Mesendoderm (in vitro differentiated cells): Measurements from ENCODE around the gene DTHD1.
A peak's percentile ranks its signal among the peaks of the same experiment; 100 is the strongest.

Source experiments
- DNase-seq: peaks from one replicate; pipeline ENCODE4 v3.0.0; 2013
- H2AK5ac ChIP-seq: 2 replicates; pipeline ENCODE4 v1.6.1; 2013; ENCODE audit warnings: low read length, inconsistent platforms
- H2BK120ac ChIP-seq: 2 replicates; pipeline ENCODE4 v1.6.1; 2013; ENCODE audit warnings: low read depth, mild to moderate bottlenecking, low read length, moderate library complexity, mixed read lengths
- H2BK15ac ChIP-seq: replicated peaks from 2 replicates; pipeline ENCODE4 v1.6.1; 2013; ENCODE audit warnings: low read depth, mild to moderate bottlenecking, moderate library complexity
- H2BK5ac ChIP-seq: 2 replicates; pipeline ENCODE4 v1.6.1; 2013; ENCODE audit warnings: low read length, inconsistent platforms
- H3K18ac ChIP-seq: 2 replicates; pipeline ENCODE4 v1.6.1; 2013; ENCODE audit warnings: mild to moderate bottlenecking, low read length, mixed read lengths
- H3K23ac ChIP-seq: one replicate; pipeline ENCODE4 v1.6.1; 2013; ENCODE audit warnings: low read length
- H3K27ac ChIP-seq: 2 replicates; pipeline ENCODE4 v1.5.1; 2013; ENCODE audit warnings: low read depth, mild to moderate bottlenecking, inconsistent platforms, low read length, moderate library complexity
- H3K27me3 ChIP-seq: 2 replicates; pipeline ENCODE4 v1.6.1; 2013; ENCODE audit warnings: low read length, control low read depth, mild to moderate bottlenecking, inconsistent platforms; ENCODE audit not compliant: insufficient read depth, poor library complexity
- H3K36me3 ChIP-seq: 2 replicates; pipeline ENCODE4 v1.6.1; 2013; ENCODE audit warnings: low read length, inconsistent platforms; ENCODE audit not compliant: control insufficient read depth, insufficient read depth
- H3K4ac ChIP-seq: one replicate; pipeline ENCODE4 v1.6.1; 2013; ENCODE audit warnings: low read depth, mild to moderate bottlenecking, low read length, moderate library complexity
- H3K4me1 ChIP-seq: 2 replicates; pipeline ENCODE4 v1.6.1; 2013; ENCODE audit warnings: low read depth, low read length, inconsistent platforms; ENCODE audit not compliant: control insufficient read depth
- H3K4me2 ChIP-seq: 2 replicates; pipeline ENCODE4 v1.6.1; 2013; ENCODE audit warnings: low read length
- H3K4me3 ChIP-seq: 2 replicates; pipeline ENCODE4 v1.5.1; 2013; ENCODE audit warnings: mild to moderate bottlenecking, low read length
- H3K56ac ChIP-seq: one replicate; pipeline ENCODE4 v1.6.1; 2013; ENCODE audit warnings: low read length
- H3K79me1 ChIP-seq: 2 replicates; pipeline ENCODE4 v1.6.1; 2013; ENCODE audit warnings: low read length, inconsistent platforms
- H3K79me2 ChIP-seq: 2 replicates; pipeline ENCODE4 v1.6.1; 2013; ENCODE audit warnings: mild to moderate bottlenecking, low read length; ENCODE audit not compliant: control insufficient read depth, insufficient read depth
- H3K9ac ChIP-seq: 2 replicates; pipeline ENCODE4 v1.6.1; 2013; ENCODE audit warnings: low read length, inconsistent platforms
- H4K5ac ChIP-seq: one replicate; pipeline ENCODE4 v1.6.1; 2013; ENCODE audit warnings: low read length
- H4K8ac ChIP-seq: one replicate; pipeline ENCODE4 v1.6.1; 2013; ENCODE audit warnings: low read depth, mild to moderate bottlenecking, control low read depth, low read length, moderate library complexity
- WGBS: extraction: QIAGEN DNeasy Blood & Tissue Kit; methylation state at CpG from one replicate; pipeline ENCODE4 v1.1.7; 2013; ENCODE audit warnings: low lambda C conversion rate, missing lambda C conversion rate; ENCODE audit not compliant: insufficient coverage; ENCODE audit errors: extremely low coverage; 5-methylcytosine and 5-hydroxymethylcytosine counted together

The DTHD1 gene

GRCh38 chr4:36327400-36327799, 46.0 kb downstream of the DTHD1 start:
- Histone ChIP-seq H3K56ac (no peak overlapping the region), H3K4ac (no peak overlapping the region), H3K18ac (no peak overlapping the region), H2BK5ac (no peak overlapping the region), H4K8ac (no peak overlapping the region), H3K9ac (no peak overlapping the region), H4K5ac (no peak overlapping the region), H3K4me1 (no peaks in the 10 kb centered on the region), H3K79me1 (no peaks in the 10 kb centered on the region), H2BK15ac (no peak overlapping the region), H2AK5ac (no peak overlapping the region), H3K79me2 (no peaks in the 10 kb centered on the region), H3K4me2 (no peak overlapping the region), H3K36me3 (no peaks in the 10 kb centered on the region), H3K4me3 (no peak overlapping the region), H3K27ac (no peak overlapping the region), H3K23ac (no peak overlapping the region), H3K27me3 (no peaks in the 10 kb centered on the region), H2BK120ac (no peak overlapping the region)
- no CpG with 5 or more reads among the region's 5 CpGs for WGBS
- DNase-seq, result no peak

- Histone ChIP-seq H3K27ac (no peak overlapping the region), H3K79me2 (no peaks in the 10 kb centered on the region), H3K4me1 (no peaks in the 10 kb centered on the region), H2BK120ac (no peak overlapping the region), H4K5ac (no peak overlapping the region), H3K36me3 (no peaks in the 10 kb centered on the region), H2BK5ac (no peak overlapping the region), H3K27me3 (no peaks in the 10 kb centered on the region), H3K18ac (no peak overlapping the region), H3K79me1 (no peaks in the 10 kb centered on the region), H3K9ac (no peak overlapping the region), H3K4me2 (no peak overlapping the region), H2AK5ac (no peak overlapping the region), H2BK15ac (no peak overlapping the region), H3K23ac (no peak overlapping the region), H3K4ac (no peak overlapping the region), H3K56ac (no peak overlapping the region), H4K8ac (no peak overlapping the region), H3K4me3 (no peak overlapping the region)
- no peak for DNase-seq
- WGBS, result no CpG with 5 or more reads among the region's 9 CpGs
These were observed 46.7 kb downstream of the DTHD1 start for GRCh38 chr4:36328130-36328529.

GRCh38 chr4:36329228-36329627, 47.8 kb downstream of the DTHD1 start:
- Histone ChIP-seq H2BK120ac (no peak overlapping the region), H3K23ac (no peak overlapping the region), H4K5ac (no peak overlapping the region), H2BK5ac (no peak overlapping the region), H3K56ac (no peak overlapping the region), H3K4me2 (no peak overlapping the region), H3K79me1 (no peaks in the 10 kb centered on the region), H3K4me1 (no peaks in the 10 kb centered on the region), H3K79me2 (no peaks in the 10 kb centered on the region), H3K27ac (no peak overlapping the region), H2BK15ac (no peak overlapping the region), H3K18ac (no peak overlapping the region), H3K36me3 (no peaks in the 10 kb centered on the region), H3K27me3 (no peaks in the 10 kb centered on the region), H2AK5ac (no peak overlapping the region), H3K4me3 (no peak overlapping the region), H3K9ac (no peak overlapping the region), H3K4ac (no peak overlapping the region), H4K8ac (no peak overlapping the region)
- no CpG with 5 or more reads among the region's 2 CpGs for WGBS
- DNase-seq, result no peak

GRCh38 chr4:36330796-36331195, 49.4 kb downstream of the DTHD1 start:
- Histone ChIP-seq H3K79me2 (no peaks in the 10 kb centered on the region), H3K36me3 (no peaks in the 10 kb centered on the region), H2BK5ac (no peak overlapping the region), H3K9ac (no peak overlapping the region), H3K18ac (no peak overlapping the region), H3K4me1 (no peaks in the 10 kb centered on the region), H3K4ac (no peak overlapping the region), H3K56ac (no peak overlapping the region), H3K27ac (no peak overlapping the region), H3K4me2 (no peak overlapping the region), H3K4me3 (no peak overlapping the region), H4K8ac (no peak overlapping the region), H3K27me3 (no peaks in the 10 kb centered on the region), H2AK5ac (no peak overlapping the region), H3K23ac (no peak overlapping the region), H3K79me1 (no peaks in the 10 kb centered on the region), H4K5ac (no peak overlapping the region), H2BK120ac (no peak overlapping the region), H2BK15ac (no peak overlapping the region)
- WGBS, result no CpG with 5 or more reads among the region's 1 CpG
- DNase-seq, result no peak

- H3K4me2 ChIP-seq, result no peak overlapping the region
- H3K18ac ChIP-seq, result no peak overlapping the region
- no peak overlapping the region for H2BK5ac ChIP-seq
- H3K4ac ChIP-seq, result no peak overlapping the region
- no peak overlapping the region for H3K9ac ChIP-seq
- no peaks in the 10 kb centered on the region for H3K27me3 ChIP-seq
- H3K79me1 ChIP-seq, result no peaks in the 10 kb centered on the region
- no peak overlapping the region for H3K4me3 ChIP-seq
- H3K23ac ChIP-seq, result no peak overlapping the region
- H2BK15ac ChIP-seq, result no peak overlapping the region
- peak; percentile 50 for DNase-seq
- H3K36me3 ChIP-seq, result no peaks in the 10 kb centered on the region
- peaks cover 2% of the 10 kb centered on the region for H3K4me1 ChIP-seq
- H2AK5ac ChIP-seq, result no peak overlapping the region
- no peak overlapping the region for H4K8ac ChIP-seq
- no CpG with 5 or more reads among the region's 7 CpGs for WGBS
- H3K56ac ChIP-seq, result no peak overlapping the region
- no peak overlapping the region for H2BK120ac ChIP-seq
- H3K27ac ChIP-seq, result no peak overlapping the region
- H3K79me2 ChIP-seq, result no peaks in the 10 kb centered on the region
- H4K5ac ChIP-seq, result no peak overlapping the region
These were observed 50.8 kb downstream of the DTHD1 start for GRCh38 chr4:36332023-36332781.

- Histone ChIP-seq H2BK15ac (no peak overlapping the region), H3K27me3 (no peaks in the 10 kb centered on the region), H3K4ac (no peak overlapping the region), H2BK5ac (no peak overlapping the region), H2AK5ac (no peak overlapping the region), H3K27ac (no peak overlapping the region), H3K4me1 (peaks cover 2% of the 10 kb centered on the region), H3K79me2 (no peaks in the 10 kb centered on the region), H2BK120ac (no peak overlapping the region), H4K5ac (no peak overlapping the region), H3K4me2 (no peak overlapping the region), H3K9ac (no peak overlapping the region), H3K36me3 (no peaks in the 10 kb centered on the region), H3K23ac (no peak overlapping the region), H3K56ac (no peak overlapping the region), H4K8ac (no peak overlapping the region), H3K4me3 (no peak overlapping the region), H3K18ac (no peak overlapping the region), H3K79me1 (no peaks in the 10 kb centered on the region)
- DNase-seq, result no peak
These were observed 51.3 kb downstream of the DTHD1 start for GRCh38 chr4:36332782-36333131.
